IMR-90 (cell line): ENCODE measurements around the gene TMTC2. TPM values are rescaled to one million over a fixed set of nuclear protein-coding genes. Genes with fewer than 3 reads are reported as not detected.

ENCODE experiments used
- ATAC-seq: fragments of 200-7000 bp; cut with Tn5 transposase; 2 replicates; pipeline ENCODE4 v1.9.1; 2020; ENCODE audit warnings: low read depth, mild to moderate bottlenecking, moderate library complexity
- BruUV-seq: library from RNA; stranded (reverse); fragments of 400-500 nt; replicated peaks from 2 replicates; lab custom pipeline; 2021; lab: Mats Ljungman, UMichigan
- CTCF ChIA-PET: fragments of 300-600 bp; formaldehyde crosslinking; extraction: SDS; loops from one replicate; lab custom pipeline; 2021; ENCODE audit warnings: antibody characterized with exemption; lab: Yijun Ruan, JAX
- POLR2A ChIA-PET: fragments of 300-600 bp; sonication (Branson Sonifier 250); formaldehyde crosslinking; loops from one replicate; lab custom pipeline; 2022; ENCODE audit warnings: antibody characterized with exemption; ENCODE audit not compliant: unreplicated experiment; lab: Charles Lee
- DNase-seq: peaks from one replicate; pipeline ENCODE4 v3.0.0; 2013
- H2AFZ ChIP-seq: replicated peaks from 2 replicates; pipeline ENCODE3; 2013; ENCODE audit warnings: low read length, mild to moderate bottlenecking; ENCODE audit not compliant: poor library complexity
- H2AK5ac ChIP-seq: 2 replicates; pipeline ENCODE4 v1.6.1; 2013; ENCODE audit warnings: low read depth, low read length, inconsistent platforms
- H2AK9ac ChIP-seq: replicated peaks from 2 replicates; pipeline ENCODE3; 2013; ENCODE audit warnings: mild to moderate bottlenecking, low read depth, low read length, moderate library complexity; ENCODE audit not compliant: poor library complexity
- H2BK120ac ChIP-seq: 2 replicates; pipeline ENCODE4 v1.6.1; 2013; ENCODE audit warnings: low read depth, low read length, inconsistent platforms
- H2BK15ac ChIP-seq: 3 replicates; pipeline ENCODE4 v1.6.1; 2013; ENCODE audit warnings: low read depth, low read length, inconsistent platforms
- H2BK20ac ChIP-seq: 2 replicates; pipeline ENCODE4 v1.6.1; 2013; ENCODE audit warnings: low read depth, mild to moderate bottlenecking, inconsistent platforms, low read length, moderate library complexity
- H2BK5ac ChIP-seq: 2 replicates; pipeline ENCODE4 v1.6.1; 2013; ENCODE audit warnings: mild to moderate bottlenecking, low read depth, low read length, inconsistent platforms; ENCODE audit not compliant: poor library complexity, severe bottlenecking
- H3K14ac ChIP-seq: replicated peaks from 2 replicates; pipeline ENCODE4 v1.6.1; 2013; ENCODE audit warnings: low read depth, low read length, inconsistent platforms
- H3K18ac ChIP-seq: 2 replicates; pipeline ENCODE4 v1.6.1; 2013; ENCODE audit warnings: low read depth, low read length, control low read depth
- H3K23ac ChIP-seq: 2 replicates; pipeline ENCODE4 v1.6.1; 2013; ENCODE audit warnings: low read depth, low read length, inconsistent platforms
- H3K27ac ChIP-seq: 2 replicates; pipeline ENCODE4 v1.5.1; 2013; ENCODE audit warnings: mild to moderate bottlenecking, control low read depth, low read length; ENCODE audit not compliant: insufficient read depth
- H3K27me3 ChIP-seq: 2 replicates; pipeline ENCODE4 v1.6.1; 2013; ENCODE audit warnings: low read length; ENCODE audit not compliant: control insufficient read depth, insufficient read depth
- H3K36me3 ChIP-seq: 2 replicates; pipeline ENCODE4 v1.6.1; 2013; ENCODE audit warnings: low read length, mixed read lengths; ENCODE audit not compliant: control insufficient read depth, insufficient read depth
- H3K4ac ChIP-seq: 2 replicates; pipeline ENCODE4 v1.6.1; 2013; ENCODE audit warnings: low read depth, low read length, inconsistent platforms
- H3K4me1 ChIP-seq: 2 replicates; pipeline ENCODE4 v1.6.1; 2013; ENCODE audit warnings: low read length, mixed read lengths; ENCODE audit not compliant: control insufficient read depth, insufficient read depth
- H3K4me2 ChIP-seq: 2 replicates; pipeline ENCODE4 v1.6.1; 2013; ENCODE audit warnings: low read depth, mild to moderate bottlenecking, control low read depth, low read length, moderate library complexity
- H3K4me3 ChIP-seq: 2 replicates; pipeline ENCODE4 v1.5.1; 2013; ENCODE audit warnings: low read depth, mild to moderate bottlenecking, control low read depth, low read length, moderate library complexity; ENCODE audit not compliant: insufficient read depth
- H3K56ac ChIP-seq: 2 replicates; pipeline ENCODE4 v1.6.1; 2013; ENCODE audit warnings: low read length, inconsistent platforms; ENCODE audit not compliant: insufficient read depth; ENCODE audit errors: extremely low read depth
- H3K79me1 ChIP-seq, 2 experiments: 2 replicates each; pipeline ENCODE4 v1.6.1; 2013; ENCODE audit warnings: low read length in 2 of 2, inconsistent platforms in 1 of 2, low read depth in 1 of 2
- H3K9ac ChIP-seq: 2 replicates; pipeline ENCODE4 v1.6.1; 2013; ENCODE audit warnings: low read depth, low read length, control low read depth
- H3K9me1 ChIP-seq: 2 replicates; pipeline ENCODE4 v1.6.1; 2013; ENCODE audit warnings: low read length, inconsistent platforms; ENCODE audit not compliant: insufficient read depth
- H3K9me3 ChIP-seq: 2 replicates; pipeline ENCODE4 v1.6.1; 2013; ENCODE audit warnings: low read length; ENCODE audit not compliant: control insufficient read depth, insufficient read depth
- H4K20me1 ChIP-seq: 2 replicates; pipeline ENCODE4 v1.6.1; 2013; ENCODE audit warnings: low read length, inconsistent platforms; ENCODE audit not compliant: insufficient read depth
- H4K5ac ChIP-seq: 2 replicates; pipeline ENCODE4 v1.6.1; 2013; ENCODE audit warnings: mild to moderate bottlenecking, low read depth, low read length, control low read depth
- H4K8ac ChIP-seq, 2 experiments: 2 replicates each; pipeline ENCODE4 v1.6.1; 2013; ENCODE audit warnings: low read depth in 2 of 2, low read length in 2 of 2, control low read depth in 1 of 2, inconsistent platforms in 1 of 2
- H4K91ac ChIP-seq: 2 replicates; pipeline ENCODE4 v1.6.1; 2013; ENCODE audit warnings: low read depth, low read length, inconsistent platforms; ENCODE audit not compliant: insufficient read depth
- FOS ChIP-seq: fragments of 150-350 bp; IDR thresholded peaks from 2 replicates; pipeline ENCODE4 v1.6.1; 2016; ENCODE audit warnings: low read depth, low read length
- NFE2L2 ChIP-seq: fragments of 150-350 bp; IDR thresholded peaks from 2 replicates; pipeline ENCODE4 v1.6.1; 2016; ENCODE audit warnings: low read depth, mild to moderate bottlenecking, low read length
- RFX5 ChIP-seq: IDR thresholded peaks from 2 replicates; pipeline ENCODE4 v1.8.0; 2012; ENCODE audit warnings: low read depth, mild to moderate bottlenecking, low read length, moderate library complexity
- USF2 ChIP-seq: fragments of 150-350 bp; IDR thresholded peaks from 2 replicates; pipeline ENCODE4 v1.6.1; 2017; ENCODE audit warnings: mild to moderate bottlenecking, antibody characterized with exemption, low read length, low read depth
- WGBS, 2 experiments: methylation state at CpG; one replicate each; pipeline versions ENCODE4 v1.1.5 to v1.1.7; 2013; ENCODE audit warnings: missing lambda C conversion rate in 2 of 2; ENCODE audit not compliant: insufficient read length in 1 of 2; ENCODE audit errors: extremely low coverage in 2 of 2; 5-methylcytosine and 5-hydroxymethylcytosine counted together
- dilution Hi-C: fragments of 300-500 bp; cut with HindIII; formaldehyde crosslinking; loops from one replicate; pipeline ENCODE4 v1.14.3; 2018; ENCODE audit warnings: low sequenced_read_pairs; ENCODE audit not compliant: unreplicated experiment
- in situ Hi-C: fragments of 300-500 bp; cut with MboI; formaldehyde crosslinking; loops from 3 replicates; pipeline ENCODE4 v1.14.3; 2019; ENCODE audit warnings: low sequenced_read_pairs, inconsistent platforms, mixed read lengths
- intact Hi-C: fragments of 100-400 bp; cut with micrococcal nuclease; formaldehyde crosslinking; loops from 2 replicates; pipeline ENCODE4 v1.10.0; 2022
- polyA plus RNA-seq, 3 experiments: library from polyadenylated mRNA; depleted of rRNA; stranded (reverse); fragments of >200 nt; gene quantifications; 2 replicates each; pipeline ENCODE4 v1.2.3, GENCODE V29; 2012; ENCODE audit warnings: low replicate concordance in 1 of 3
- total RNA-seq: library from RNA; depleted of rRNA; stranded (reverse); fragments of >200 nt; gene quantifications from 2 replicates; pipeline ENCODE4 v1.2.3, GENCODE V29; 2012

TMTC2 gene
- total and polyA plus RNA-seq, 2 of the 4 experiments (the other 2 are of a cell fraction) = 0.56 to 1.4 TPM

GRCh38 chr12:82896979-82897378, 210.3 kb downstream of the TMTC2 start:
- dilution Hi-C loops (no loop called here), in situ Hi-C loops (no loop called here), intact Hi-C loops (no loop called here)
- Histone ChIP-seq H3K79me1 (no peaks in the 10 kb centered on the region), H4K5ac (no peak overlapping the region), H3K36me3 (no peaks in the 10 kb centered on the region), H3K4me2 (no peak overlapping the region), H2BK20ac (no peak overlapping the region), H4K8ac (no peak overlapping the region), H2AK5ac (no peak overlapping the region), H2BK120ac (no peak overlapping the region), H2AK9ac (no peak overlapping the region), H3K23ac (no peak overlapping the region), H2BK15ac (no peak overlapping the region), H3K14ac (no peak overlapping the region), H3K18ac (no peak overlapping the region), H3K9ac (no peak overlapping the region), H3K4ac (no peak overlapping the region), H3K27me3 (no peaks in the 10 kb centered on the region), H2BK5ac (no peak overlapping the region), H4K91ac (no peak overlapping the region), H3K4me1 (no peaks in the 10 kb centered on the region), H3K27ac (no peak overlapping the region), H3K9me3 (no peaks in the 10 kb centered on the region; the same call in 1 of the 2 replicates), H4K20me1 (no peaks in the 10 kb centered on the region), H2AFZ (no peak overlapping the region), H3K4me3 (no peak overlapping the region), H3K9me1 (no peaks in the 10 kb centered on the region), H3K56ac (no peak overlapping the region)
- POLR2A ChIA-PET = no interaction called here
- DNase-seq = peak; percentile 41
- WGBS, 2 experiments = no CpG with 5 or more reads among the region's 3 CpGs
- no peak for ATAC-seq
- CTCF ChIA-PET = interaction anchor here (1.0 kb wide), 1 partner anchor 22 kb away, joined by 3 read pairs; no protein-coding TSS in a partner anchor
- BruUV-seq = no TSS peak
- TF ChIP-seq USF2 (no peak), RFX5 (no peak), NFE2L2 (no peak), FOS (no peak)
